Activated naive CD4-positive, alpha-beta T cell treated with anti-CD3 and anti-CD28 coated beads, Interleukin-2, amount 10 ng/mL, durations not matched to agents 7 days and 5 days (primary cell): ENCODE measurements around the gene PRDM8.

Source experiments
- CTCF ChIA-PET: fragments of 350-600 bp; sonication (Branson Sonifier 250); formaldehyde crosslinking; loops from one replicate; lab custom pipeline; 2021; ENCODE audit warnings: antibody characterized with exemption; lab: Charles Lee
- DNase-seq: peaks from one replicate; pipeline ENCODE4 v3.0.0-alpha.2; 2020
- H3K27ac Mint-ChIP-seq: one replicate; pipeline ENCODE4 v1.8.0; 2021; ENCODE audit warnings: mild to moderate bottlenecking, moderate library complexity, mixed read lengths
- H3K27me3 Mint-ChIP-seq: one replicate; pipeline ENCODE4 v1.8.0; 2021; ENCODE audit warnings: mild to moderate bottlenecking, mixed read lengths
- H3K36me3 Mint-ChIP-seq: one replicate; pipeline ENCODE4 v1.8.0; 2021; ENCODE audit warnings: mixed read lengths
- H3K4me1 Mint-ChIP-seq: one replicate; pipeline ENCODE4 v1.8.0; 2021; ENCODE audit warnings: mixed read lengths
- H3K4me3 Mint-ChIP-seq: one replicate; pipeline ENCODE4 v1.8.0; 2021; ENCODE audit warnings: mild to moderate bottlenecking, moderate library complexity, mixed read lengths
- H3K9me3 Mint-ChIP-seq: one replicate; pipeline ENCODE4 v1.8.0; 2021; ENCODE audit warnings: mixed read lengths

PRDM8 gene

GRCh38 chr4:80196922-80197573 lies at the start of gene PRDM8:
Gene PRDM8 (plus strand): TSS chr4:80197503. CDS start chr4:80200081, 2,578 bp downstream.
- CTCF ChIA-PET = interaction anchor here (0.8 to 8.7 kb wide), 4 partner anchors 12 to 280 kb away, joined by 3 to 76 read pairs (median 3); no protein-coding TSS in a partner anchor
- Mint-ChIP-seq H3K9me3 (no peaks in the 10 kb centered on the region), H3K27ac (no peak within 1 kb of the TSS), H3K36me3 (peaks cover 20% of the 10 kb centered on the region), H3K4me1 (peaks cover 32% of the 10 kb centered on the region), H3K27me3 (peaks cover 70% of the 10 kb centered on the region), H3K4me3 (peak within 1 kb of the TSS; percentile 66)
- DNase-seq = peak; percentile 37

- Mint-ChIP-seq H3K36me3 (no peaks in the 10 kb centered on the region), H3K27ac (no peak overlapping the region), H3K4me3 (no peak overlapping the region), H3K4me1 (peaks cover 4% of the 10 kb centered on the region), H3K9me3 (no peaks in the 10 kb centered on the region), H3K27me3 (no peaks in the 10 kb centered on the region)
- no peak for DNase-seq
- CTCF ChIA-PET = interaction anchor here (1.2 kb wide), 1 partner anchor 33 kb away, joined by 3 read pairs; no protein-coding TSS in a partner anchor
These were observed 46.7 kb upstream of the PRDM8 start for GRCh38 chr4:80150387-80151180.

GRCh38 chr4:80151981-80152380 lies 45.3 kb upstream of the PRDM8 start:
- no peak overlapping the region for H3K27ac Mint-ChIP-seq

GRCh38 chr4:80153874-80154544 lies 43.3 kb upstream of the PRDM8 start:
- Mint-ChIP-seq H3K9me3 (no peaks in the 10 kb centered on the region), H3K27me3 (no peaks in the 10 kb centered on the region), H3K4me3 (no peak overlapping the region), H3K36me3 (peaks cover 2% of the 10 kb centered on the region), H3K27ac (no peak overlapping the region), H3K4me1 (peaks cover 4% of the 10 kb centered on the region)
- CTCF ChIA-PET = interaction anchor here (0.8 to 1.6 kb wide), 5 partner anchors 12 to 29 kb away, joined by 3 to 4 read pairs (median 3); no protein-coding TSS in a partner anchor
- DNase-seq = no peak

More at GRCh38 chr4:80151981-80152380, 45.3 kb upstream of the PRDM8 start:
- DNase-seq = no peak
- H3K27me3 Mint-ChIP-seq = no peaks in the 10 kb centered on the region
- H3K9me3 Mint-ChIP-seq = no peaks in the 10 kb centered on the region
- CTCF ChIA-PET = interaction anchor here (0.6 to 0.9 kb wide), 2 partner anchors 20 to 31 kb away, joined by 3 read pairs; no protein-coding TSS in a partner anchor
- peaks cover 4% of the 10 kb centered on the region for H3K4me1 Mint-ChIP-seq
- H3K36me3 Mint-ChIP-seq = no peaks in the 10 kb centered on the region
- no peak overlapping the region for H3K4me3 Mint-ChIP-seq

GRCh38 chr4:80154545-80154933 lies 42.8 kb upstream of the PRDM8 start:
- CTCF ChIA-PET = interaction anchor here (0.8 to 1.6 kb wide), 4 partner anchors 12 to 29 kb away, joined by 3 to 4 read pairs (median 3); no protein-coding TSS in a partner anchor
- H3K4me3 Mint-ChIP-seq = no peak overlapping the region

GRCh38 chr4:80155316-80155982 lies 41.9 kb upstream of the PRDM8 start:
- peaks cover 4% of the 10 kb centered on the region for H3K4me1 Mint-ChIP-seq
- H3K4me3 Mint-ChIP-seq = no peak overlapping the region
- peaks cover 2% of the 10 kb centered on the region for H3K36me3 Mint-ChIP-seq
- H3K27me3 Mint-ChIP-seq = no peaks in the 10 kb centered on the region
- no peak overlapping the region for H3K27ac Mint-ChIP-seq
- DNase-seq = no peak
- H3K9me3 Mint-ChIP-seq = no peaks in the 10 kb centered on the region
- CTCF ChIA-PET = interaction anchor here (1.3 to 1.6 kb wide), 3 partner anchors 13 to 29 kb away, joined by 3 to 4 read pairs (median 4); no protein-coding TSS in a partner anchor

More at GRCh38 chr4:80154545-80154933, 42.8 kb upstream of the PRDM8 start:
- Mint-ChIP-seq H3K27me3 (no peaks in the 10 kb centered on the region), H3K9me3 (no peaks in the 10 kb centered on the region), H3K4me1 (peaks cover 4% of the 10 kb centered on the region), H3K27ac (no peak overlapping the region), H3K36me3 (peaks cover 2% of the 10 kb centered on the region)
- DNase-seq = no peak

GRCh38 chr4:80156410-80156809 lies 40.9 kb upstream of the PRDM8 start:
- Mint-ChIP-seq H3K4me1 (peaks cover 4% of the 10 kb centered on the region), H3K36me3 (peaks cover 2% of the 10 kb centered on the region), H3K27me3 (peaks cover 6% of the 10 kb centered on the region), H3K9me3 (no peaks in the 10 kb centered on the region), H3K27ac (no peak overlapping the region), H3K4me3 (no peak overlapping the region)
- CTCF ChIA-PET = interaction anchor here (1.2 to 1.4 kb wide), 2 partner anchors 30 to 239 kb away, joined by 4 read pairs; no protein-coding TSS in a partner anchor
- DNase-seq = no peak

GRCh38 chr4:80161413-80162058 lies 35.8 kb upstream of the PRDM8 start:
- no peak for DNase-seq
- Mint-ChIP-seq H3K36me3 (peaks cover 4% of the 10 kb centered on the region), H3K27ac (no peak overlapping the region), H3K27me3 (peaks cover 16% of the 10 kb centered on the region), H3K4me3 (no peak overlapping the region), H3K9me3 (no peaks in the 10 kb centered on the region), H3K4me1 (peaks cover 4% of the 10 kb centered on the region)
- CTCF ChIA-PET = no interaction called here

- Mint-ChIP-seq H3K27me3 (peaks cover 16% of the 10 kb centered on the region), H3K27ac (no peak overlapping the region), H3K4me1 (peaks cover 4% of the 10 kb centered on the region), H3K4me3 (no peak overlapping the region), H3K36me3 (peaks cover 2% of the 10 kb centered on the region), H3K9me3 (no peaks in the 10 kb centered on the region)
- DNase-seq = no peak
- CTCF ChIA-PET = no interaction called here
These were observed 34.9 kb upstream of the PRDM8 start for GRCh38 chr4:80162418-80162817.

GRCh38 chr4:80165855-80166254 lies 31.4 kb upstream of the PRDM8 start:
- peaks cover 15% of the 10 kb centered on the region for H3K27me3 Mint-ChIP-seq
- no peak overlapping the region for H3K4me3 Mint-ChIP-seq
- H3K4me1 Mint-ChIP-seq = peaks cover 12% of the 10 kb centered on the region
- H3K36me3 Mint-ChIP-seq = peaks cover 9% of the 10 kb centered on the region
- no peak overlapping the region for H3K27ac Mint-ChIP-seq
- CTCF ChIA-PET = no interaction called here
- peaks cover 2% of the 10 kb centered on the region for H3K9me3 Mint-ChIP-seq
- no peak for DNase-seq

GRCh38 chr4:80171251-80171650 lies 26.1 kb upstream of the PRDM8 start:
- H3K27ac Mint-ChIP-seq = peak overlapping the region; percentile 96
- CTCF ChIA-PET = interaction anchor here (1.5 to 6.2 kb wide), 4 partner anchors 12 to 45 kb away, joined by 3 to 68 read pairs (median 32); no protein-coding TSS in a partner anchor
- peaks cover 56% of the 10 kb centered on the region for H3K4me1 Mint-ChIP-seq
- H3K36me3 Mint-ChIP-seq = peaks cover 21% of the 10 kb centered on the region
- H3K9me3 Mint-ChIP-seq = peaks cover 11% of the 10 kb centered on the region
- no peak overlapping the region for H3K4me3 Mint-ChIP-seq
- H3K27me3 Mint-ChIP-seq = peaks cover under 1% of the 10 kb centered on the region
- DNase-seq = no peak

GRCh38 chr4:80171656-80172055 lies 25.6 kb upstream of the PRDM8 start:
- CTCF ChIA-PET = interaction anchor here (0.8 to 6.2 kb wide), 7 partner anchors 11 to 114 kb away, joined by 3 to 68 read pairs (median 10); no protein-coding TSS in a partner anchor
- Mint-ChIP-seq H3K27me3 (no peaks in the 10 kb centered on the region), H3K4me1 (peaks cover 55% of the 10 kb centered on the region), H3K4me3 (peak overlapping the region; percentile 57), H3K9me3 (peaks cover 11% of the 10 kb centered on the region), H3K36me3 (peaks cover 21% of the 10 kb centered on the region), H3K27ac (peak overlapping the region; percentile 96)
- DNase-seq = no peak

- Mint-ChIP-seq H3K4me1 (peaks cover 55% of the 10 kb centered on the region), H3K27ac (peak overlapping the region; percentile 96), H3K27me3 (no peaks in the 10 kb centered on the region), H3K4me3 (peak overlapping the region; percentile 57), H3K36me3 (peaks cover 21% of the 10 kb centered on the region), H3K9me3 (peaks cover 12% of the 10 kb centered on the region)
- CTCF ChIA-PET = interaction anchor here (0.8 to 6.2 kb wide), 10 partner anchors 11 to 255 kb away, joined by 3 to 68 read pairs (median 4); no protein-coding TSS in a partner anchor
- peak; percentile 33 for DNase-seq
These were observed 25.1 kb upstream of the PRDM8 start for GRCh38 chr4:80172203-80172602.
